RWPE2 (cell line): ENCODE results near the gene SMARCC2.

Experiments used
- ATAC-seq: fragments of 200-7000 bp; cut with Tn5 transposase; 3 replicates; pipeline ENCODE4 v1.9.1; 2021; ENCODE audit warnings: low read depth
- DNase-seq: peaks from one replicate; pipeline ENCODE4 v3.0.0-alpha.2; 2020; ENCODE audit warnings: low spot score
- H3K27ac ChIP-seq: fragments of 450-650 bp; 2 replicates; pipeline ENCODE4 v1.5.1; 2017; ENCODE audit warnings: mild to moderate bottlenecking; ENCODE audit not compliant: poor library complexity, severe bottlenecking
- H3K27me3 ChIP-seq: fragments of 250-450 bp; sonication (Bioruptor Pico); 2 replicates; pipeline ENCODE4 v1.5.1; 2021; ENCODE audit warnings: mild to moderate bottlenecking, moderate library complexity; ENCODE audit not compliant: insufficient read depth, poor library complexity, severe bottlenecking
- H3K36me3 ChIP-seq: fragments of 250-450 bp; sonication (Bioruptor Pico); 2 replicates; pipeline ENCODE4 v1.5.1; 2020; ENCODE audit warnings: low read depth, mild to moderate bottlenecking, moderate library complexity
- H3K4me1 ChIP-seq: fragments of 250-450 bp; sonication (Bioruptor Pico); 2 replicates; pipeline ENCODE4 v1.5.1; 2021; ENCODE audit warnings: mild to moderate bottlenecking, moderate library complexity; ENCODE audit not compliant: insufficient read depth, poor library complexity, severe bottlenecking
- H3K4me3 ChIP-seq: fragments of 250-450 bp; sonication (Bioruptor Pico); 2 replicates; pipeline ENCODE4 v1.5.1; 2021; ENCODE audit warnings: mild to moderate bottlenecking, moderate library complexity; ENCODE audit not compliant: severe bottlenecking
- H3K9me3 ChIP-seq: fragments of 250-450 bp; sonication (Bioruptor Pico); 2 replicates; pipeline ENCODE4 v1.5.1; 2021; ENCODE audit warnings: mild to moderate bottlenecking, moderate library complexity; ENCODE audit not compliant: severe bottlenecking
- TF ChIP-seq, protein P1 (sequence below): fragments of 450-650 bp; IDR thresholded peaks from one replicate; pipeline ENCODE4 v1.5.1; 2017; ENCODE audit warnings: mild to moderate bottlenecking, moderate library complexity; ENCODE audit not compliant: poor library complexity, severe bottlenecking

Gene SMARCC2

DNA sequence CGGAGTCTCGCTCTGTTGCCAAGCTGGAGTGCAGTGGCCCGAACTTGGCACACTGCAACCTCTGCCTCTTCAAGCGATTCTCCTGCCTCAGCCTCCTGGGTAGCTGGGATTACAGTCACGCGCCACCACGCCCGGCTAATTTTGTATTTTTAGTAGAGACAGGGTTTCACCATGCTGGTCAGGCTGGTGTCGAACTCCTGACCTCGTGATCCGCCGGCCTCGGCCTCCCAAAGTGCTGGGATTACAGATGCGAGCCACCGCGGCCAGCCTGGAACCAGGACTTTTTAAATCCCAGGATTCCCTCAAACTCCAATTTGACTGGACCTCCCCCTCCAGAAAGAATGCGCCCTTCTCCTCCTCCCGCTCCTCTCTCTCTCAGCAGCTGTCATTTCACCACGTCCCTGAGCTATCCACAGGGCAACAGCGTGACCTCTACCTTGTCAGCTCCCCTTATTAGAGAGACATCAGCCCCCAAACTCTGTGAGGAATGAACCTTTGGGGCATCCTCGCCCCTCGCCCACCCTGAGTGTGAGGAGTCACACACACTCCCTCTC is 59.3 kb downstream of the SMARCC2 start:
- peaks cover 52% of the 10 kb centered on the region for H3K36me3 ChIP-seq
- H3K4me3 ChIP-seq = no peak overlapping the region
- H3K4me1 ChIP-seq = peaks cover 18% of the 10 kb centered on the region
- no peak for ATAC-seq
- H3K9me3 ChIP-seq = no peaks in the 10 kb centered on the region
- TF ChIP-seq, protein P1, sequence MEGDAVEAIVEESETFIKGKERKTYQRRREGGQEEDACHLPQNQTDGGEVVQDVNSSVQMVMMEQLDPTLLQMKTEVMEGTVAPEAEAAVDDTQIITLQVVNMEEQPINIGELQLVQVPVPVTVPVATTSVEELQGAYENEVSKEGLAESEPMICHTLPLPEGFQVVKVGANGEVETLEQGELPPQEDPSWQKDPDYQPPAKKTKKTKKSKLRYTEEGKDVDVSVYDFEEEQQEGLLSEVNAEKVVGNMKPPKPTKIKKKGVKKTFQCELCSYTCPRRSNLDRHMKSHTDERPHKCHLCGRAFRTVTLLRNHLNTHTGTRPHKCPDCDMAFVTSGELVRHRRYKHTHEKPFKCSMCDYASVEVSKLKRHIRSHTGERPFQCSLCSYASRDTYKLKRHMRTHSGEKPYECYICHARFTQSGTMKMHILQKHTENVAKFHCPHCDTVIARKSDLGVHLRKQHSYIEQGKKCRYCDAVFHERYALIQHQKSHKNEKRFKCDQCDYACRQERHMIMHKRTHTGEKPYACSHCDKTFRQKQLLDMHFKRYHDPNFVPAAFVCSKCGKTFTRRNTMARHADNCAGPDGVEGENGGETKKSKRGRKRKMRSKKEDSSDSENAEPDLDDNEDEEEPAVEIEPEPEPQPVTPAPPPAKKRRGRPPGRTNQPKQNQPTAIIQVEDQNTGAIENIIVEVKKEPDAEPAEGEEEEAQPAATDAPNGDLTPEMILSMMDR = no peak
- no peak for DNase-seq
- peak overlapping the region; percentile 70 for H3K27ac ChIP-seq
- no peaks in the 10 kb centered on the region for H3K27me3 ChIP-seq

DNA sequence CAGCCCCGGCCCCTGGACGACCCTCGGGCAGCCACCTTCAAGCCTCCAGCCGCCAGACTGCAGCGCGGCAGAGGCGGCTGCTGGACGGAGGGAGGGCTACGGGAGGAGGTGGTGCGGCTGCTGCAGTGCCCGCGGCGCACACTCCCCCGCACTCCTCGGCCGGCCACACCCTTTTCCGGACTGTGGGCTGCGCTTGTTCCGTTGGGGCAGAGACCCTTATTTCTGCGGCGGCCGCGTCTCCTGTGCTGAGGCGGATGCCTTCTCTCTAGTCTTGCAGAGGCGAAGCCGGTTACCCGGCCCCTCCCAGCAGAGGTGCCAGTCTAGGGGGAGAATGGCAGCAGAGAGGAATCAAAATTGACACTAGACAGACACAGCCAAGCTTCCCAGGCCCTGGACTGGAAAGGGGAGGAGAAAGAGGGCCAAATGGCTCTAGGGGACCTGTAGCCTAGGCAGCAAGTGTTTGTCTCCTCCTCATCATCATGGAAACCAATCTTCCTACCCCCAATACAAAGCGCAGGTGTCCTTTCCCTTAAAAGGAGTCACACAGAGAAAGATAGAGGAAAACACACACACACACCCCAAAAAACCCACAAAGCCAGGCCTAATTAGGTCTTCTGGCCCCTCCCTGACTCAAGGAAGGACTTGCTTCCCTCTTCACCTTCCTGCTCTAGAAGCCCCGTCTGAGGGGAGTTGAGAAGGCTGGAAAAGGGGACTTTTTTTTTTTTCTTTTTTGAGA is 59.9 kb downstream of the SMARCC2 start:
- no peaks in the 10 kb centered on the region for H3K27me3 ChIP-seq
- ATAC-seq = peak; percentile 43
- no peaks in the 10 kb centered on the region for H3K9me3 ChIP-seq
- TF ChIP-seq, protein P1 = no peak
- peak overlapping the region; percentile 70 for H3K27ac ChIP-seq
- H3K36me3 ChIP-seq = peaks cover 45% of the 10 kb centered on the region
- no peak for DNase-seq
- H3K4me3 ChIP-seq = peak overlapping the region; percentile 89
- peaks cover 18% of the 10 kb centered on the region for H3K4me1 ChIP-seq

DNA sequence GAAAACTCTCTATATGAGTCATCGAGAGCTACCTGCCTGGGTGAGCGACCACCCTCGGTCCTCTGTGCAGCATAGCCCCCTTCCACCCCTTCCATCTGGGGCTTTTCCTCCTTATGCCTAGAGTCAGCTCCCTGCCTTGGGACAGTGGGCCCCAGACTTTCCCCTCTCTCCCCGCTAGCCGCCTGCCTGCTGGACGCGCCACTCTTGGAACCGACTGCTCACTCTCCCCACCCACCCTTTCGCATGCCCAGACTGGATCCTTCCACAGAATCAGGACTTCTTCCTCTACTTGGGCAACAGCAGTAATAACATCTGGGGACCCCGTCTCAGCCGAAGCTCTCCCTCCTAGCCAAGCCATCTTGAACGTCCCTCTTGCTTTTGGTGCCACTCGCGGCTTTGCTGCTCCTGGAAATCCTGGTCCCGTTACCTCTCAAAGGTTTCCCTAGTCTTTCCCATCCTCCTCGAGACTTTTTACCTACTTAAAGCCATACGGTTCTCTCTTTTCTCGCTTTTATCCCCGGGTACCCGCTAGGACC is 60.5 kb downstream of the SMARCC2 start:
- Histone ChIP-seq H3K4me1 (peaks cover 18% of the 10 kb centered on the region), H3K27ac (peak overlapping the region; percentile 70), H3K36me3 (peaks cover 39% of the 10 kb centered on the region), H3K27me3 (no peaks in the 10 kb centered on the region), H3K4me3 (peak overlapping the region; percentile 89), H3K9me3 (no peaks in the 10 kb centered on the region)
- ATAC-seq = peak; percentile 4; the same call in 2 of the 3 replicates
- no peak for DNase-seq
- TF ChIP-seq, protein P1 = no peak

DNA sequence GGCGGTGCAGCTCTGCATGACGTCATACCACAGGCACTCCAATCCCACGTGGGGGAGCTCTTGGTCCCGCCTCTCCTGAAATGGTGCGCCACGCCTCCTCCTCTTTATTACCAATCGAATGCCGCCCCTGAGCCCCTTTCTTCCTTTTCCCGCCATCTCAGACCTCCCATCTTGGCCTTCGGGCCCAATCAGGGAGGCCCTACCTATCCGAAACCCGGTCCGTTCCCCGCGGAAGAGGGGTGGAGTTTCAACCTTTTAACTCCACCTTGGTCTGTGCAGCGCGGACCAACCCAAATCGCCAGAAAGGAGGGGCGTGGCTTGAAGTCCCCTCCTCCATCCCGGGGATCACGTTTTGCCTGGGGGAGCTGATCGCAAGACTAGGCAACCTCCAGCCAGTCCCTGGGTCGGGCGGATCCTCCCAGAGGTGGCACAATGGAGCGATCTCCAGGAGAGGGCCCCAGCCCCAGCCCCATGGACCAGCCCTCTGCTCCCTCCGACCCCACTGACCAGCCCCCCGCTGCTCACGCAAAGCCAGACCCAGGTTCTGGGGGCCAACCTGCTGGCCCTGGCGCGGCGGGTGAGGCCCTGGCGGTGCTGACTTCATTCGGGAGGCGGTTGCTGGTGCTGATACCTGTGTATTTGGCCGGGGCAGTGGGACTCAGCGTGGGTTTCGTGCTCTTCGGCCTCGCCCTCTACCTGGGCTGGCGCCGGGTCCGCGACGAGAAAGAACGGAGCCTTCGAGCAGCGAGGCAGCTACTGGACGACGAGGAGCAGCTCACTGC is 61.2 kb downstream of the SMARCC2 start, which contains the start of gene ESYT1:
Gene ESYT1 (plus strand): TSS at position 380 of the 782 bp plus-strand sequence. CDS start 53 bp downstream, at position 433.
- no peaks in the 10 kb centered on the region for H3K27me3 ChIP-seq
- peaks cover 18% of the 10 kb centered on the region for H3K4me1 ChIP-seq
- peak within 1 kb of the TSS; percentile 89 for H3K4me3 ChIP-seq
- H3K27ac ChIP-seq = peak within 1 kb of the TSS; percentile 70
- peak; percentile 93 for ATAC-seq
- peaks cover 32% of the 10 kb centered on the region for H3K36me3 ChIP-seq
- DNase-seq = peak; percentile 99
- TF ChIP-seq, protein P1 = no peak
- no peaks in the 10 kb centered on the region for H3K9me3 ChIP-seq
